Right lobe of liver (tissue), 4 donors: ENCODE data around the gene MICU2.

Source experiments
- CTCF ChIP-seq, 4 donors: fragments of 200-600 bp in 3 of 4; fragments of 450-650 bp in 1 of 4; IDR thresholded peaks; one replicate each; pipeline versions ENCODE4 v1.5.1 to v1.8.0; 2016 to 2022; ENCODE audit warnings: antibody characterized with exemption in 4 of 4, mild to moderate bottlenecking in 2 of 4
- POLR2A ChIP-seq: fragments of 450-650 bp; IDR thresholded peaks from one replicate; pipeline ENCODE4 v1.6.1; 2017; ENCODE audit warnings: antibody characterized with exemption, mild to moderate bottlenecking
- donor health status: DM: no; HTN: no; CAD: no.
- donor health status: DM: no; HTN: no; CAD: no.
- donor health status: DM: no; HTN: yes; CAD: no.

GRCh38 chr13:21458451-21458812 is 145.5 kb downstream of the MICU2 start:
- TF ChIP-seq CTCF (IDR thresholded peaks at IDR 0.05) (no peak), POLR2A (no peak)
